HepG2 (cell line): ENCODE measurements around the gene TOP1.

Experiments
- CHD2 ChIP-seq: IDR thresholded peaks from 2 replicates; pipeline ENCODE4 v1.6.1; 2011; ENCODE audit warnings: low read depth, low read length, improper control_type of control experiment
- HCFC1 ChIP-seq: fragments of 150-350 bp; IDR thresholded peaks from 2 replicates; pipeline ENCODE4 v1.6.1; 2014; ENCODE audit warnings: low read depth, low read length
- YY1 ChIP-seq: IDR thresholded peaks from 2 replicates; pipeline ENCODE4 v1.6.1; 2011; ENCODE audit warnings: low read length, low read depth, moderate library complexity, mild to moderate bottlenecking; ENCODE audit not compliant: insufficient read depth, insufficient replicate concordance
- TF ChIP-seq, protein P1 (sequence below): sonication (generic); formaldehyde crosslinking; IDR thresholded peaks from 2 replicates; pipeline ENCODE4 v1.5.0; 2020; ENCODE audit warnings: missing genetic modification reagents, mild to moderate bottlenecking, borderline replicate concordance

- TF ChIP-seq, protein P1, sequence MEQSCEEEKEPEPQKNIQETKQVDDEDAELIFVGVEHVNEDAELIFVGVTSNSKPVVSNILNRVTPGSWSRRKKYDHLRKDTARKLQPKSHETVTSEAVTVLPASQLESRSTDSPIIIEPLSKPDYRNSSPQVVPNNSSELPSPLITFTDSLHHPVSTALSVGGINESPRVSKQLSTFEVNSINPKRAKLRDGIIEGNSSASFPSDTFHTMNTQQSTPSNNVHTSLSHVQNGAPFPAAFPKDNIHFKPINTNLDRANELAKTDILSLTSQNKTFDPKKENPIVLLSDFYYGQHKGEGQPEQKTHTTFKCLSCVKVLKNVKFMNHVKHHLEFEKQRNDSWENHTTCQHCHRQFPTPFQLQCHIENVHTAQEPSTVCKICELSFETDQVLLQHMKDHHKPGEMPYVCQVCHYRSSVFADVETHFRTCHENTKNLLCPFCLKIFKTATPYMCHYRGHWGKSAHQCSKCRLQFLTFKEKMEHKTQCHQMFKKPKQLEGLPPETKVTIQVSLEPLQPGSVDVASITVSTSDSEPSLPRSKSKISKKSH (CRISPR knock-in tag) = no peak
- TF ChIP-seq YY1 (no peak), HCFC1 (no peak), CHD2 (no peak)
Measured at GRCh38 chr20:40980106-40980827, 48.4 kb upstream of the TOP1 start.
